ENCODE data around the gene ZMIZ1.

- TF ChIP-seq CTCF (IDR thresholded peaks at IDR 0.05) (no peak), POLR2A (IDR thresholded peaks at IDR 0.05) (no peak)
Measured at GRCh38 chr10:79065091-79065551, 3.6 kb upstream of the ZMIZ1 start.

Measured in body of pancreas (tissue), 4 donors.